HEK293 (cell line): ENCODE results near the gene STAM2.

Experiments
- ATF2 ChIP-seq: fragments of 450-650 bp; formaldehyde crosslinking; IDR thresholded peaks from 2 replicates; pipeline ENCODE4 v1.5.1; 2016; ENCODE audit warnings: missing biosample characterization, missing genetic modification characterization, low read depth
- CTCF ChIP-seq: fragments of 450-650 bp; formaldehyde crosslinking; IDR thresholded peaks from 2 replicates; pipeline ENCODE4 v1.5.1; 2016; ENCODE audit warnings: missing biosample characterization, missing genetic modification characterization
- KLF16 ChIP-seq: fragments of 450-650 bp; formaldehyde crosslinking; IDR thresholded peaks from 2 replicates; pipeline ENCODE4 v1.5.1; 2017; ENCODE audit warnings: missing biosample characterization, missing genetic modification characterization
- REST ChIP-seq: fragments of 450-650 bp; formaldehyde crosslinking; IDR thresholded peaks from 2 replicates; pipeline ENCODE4 v1.5.1; 2016; ENCODE audit warnings: missing biosample characterization, missing genetic modification characterization
- TCF7L2 ChIP-seq: IDR thresholded peaks from 2 replicates; pipeline ENCODE4 v1.6.1; 2011; ENCODE audit warnings: low read depth, mild to moderate bottlenecking, inconsistent platforms, low read length, moderate library complexity, borderline replicate concordance
- ZNF23 ChIP-seq: fragments of 450-650 bp; formaldehyde crosslinking; IDR thresholded peaks from 2 replicates; pipeline ENCODE4 v1.5.1; 2016; ENCODE audit warnings: missing biosample characterization, missing genetic modification characterization, borderline replicate concordance
- ZNF280C ChIP-seq: fragments of 450-650 bp; formaldehyde crosslinking; IDR thresholded peaks from 2 replicates; pipeline ENCODE4 v1.5.1; 2016; ENCODE audit warnings: missing biosample characterization, missing genetic modification characterization
- ZNF280D ChIP-seq: fragments of 450-650 bp; formaldehyde crosslinking; IDR thresholded peaks from 2 replicates; pipeline ENCODE4 v1.5.1; 2016; ENCODE audit warnings: missing biosample characterization, missing genetic modification characterization
- ZNF394 ChIP-seq: fragments of 450-650 bp; formaldehyde crosslinking; IDR thresholded peaks from 2 replicates; pipeline ENCODE4 v1.5.1; 2016; ENCODE audit warnings: missing biosample characterization, missing genetic modification characterization, mild to moderate bottlenecking, moderate library complexity, borderline replicate concordance
- ZNF639 ChIP-seq: fragments of 450-650 bp; formaldehyde crosslinking; IDR thresholded peaks from 2 replicates; pipeline ENCODE4 v1.5.1; 2016; ENCODE audit warnings: missing biosample characterization, missing genetic modification characterization
- ZNF670 ChIP-seq: fragments of 450-650 bp; formaldehyde crosslinking; IDR thresholded peaks from 2 replicates; pipeline ENCODE4 v1.5.1; 2016; ENCODE audit warnings: missing biosample characterization, missing genetic modification characterization, low read depth

- no peak for TF ChIP-seq KLF16 (tag by site-specific recombination)
- TF ChIP-seq CTCF = no peak
- TF ChIP-seq ZNF394 (tag by site-specific recombination) = no peak
- TF ChIP-seq REST (tag by site-specific recombination) = no peak
- no peak for TF ChIP-seq ZNF23 (tag by site-specific recombination)
- no peak for TF ChIP-seq ZNF639
- no peak for TF ChIP-seq ZNF670 (tag by site-specific recombination)
- no peak for TF ChIP-seq TCF7L2
- no peak for TF ChIP-seq ATF2
- TF ChIP-seq ZNF280C (tag by site-specific recombination) = no peak
- TF ChIP-seq ZNF280D (tag by site-specific recombination) = no peak
Measured at GRCh38 chr2:152120430-152120829, 55.1 kb downstream of the STAM2 start.
